ENCODE results near the gene MYRIP.

The MYRIP gene

DNA sequence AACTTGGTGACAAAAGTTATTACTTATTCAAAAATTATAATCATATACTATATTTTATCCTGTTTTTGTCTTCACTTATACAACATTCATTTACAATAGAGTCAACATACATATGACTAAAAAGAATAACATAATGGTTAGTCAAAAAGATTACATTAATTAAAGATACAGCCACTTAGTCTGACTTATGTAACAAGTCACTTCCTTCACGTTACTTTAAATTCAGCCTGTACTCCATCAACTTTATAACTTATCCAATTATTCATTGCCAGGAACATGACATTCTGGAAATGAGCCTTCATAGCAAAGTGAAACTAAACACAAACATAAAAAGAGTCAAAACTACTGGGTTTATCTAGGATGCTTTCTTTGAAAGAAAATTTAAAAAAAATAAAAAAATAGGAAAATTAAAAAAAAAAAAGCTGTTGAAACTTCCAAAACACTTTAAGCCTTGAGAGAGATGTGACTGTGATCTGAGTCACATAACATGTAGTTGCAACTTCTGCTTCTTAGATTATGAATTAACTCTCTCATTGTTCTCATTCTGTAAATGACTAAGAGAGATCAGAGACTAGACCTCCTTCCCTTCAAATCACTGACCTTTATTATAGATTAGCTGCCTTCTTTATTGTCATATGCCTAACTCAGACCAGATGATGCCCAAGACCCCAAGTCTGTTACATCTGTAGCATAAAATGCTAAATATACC is 107.8 kb downstream of the MYRIP start:
- H3K27ac ChIP-seq (ENCODE audit: low read depth, low read length) = no peak overlapping the region
- no peaks in the 10 kb centered on the region for H3K4me1 ChIP-seq (ENCODE audit: control insufficient read depth in 1 of 2, insufficient read depth in 2 of 2, low read length in 2 of 2)
- no peaks in the 10 kb centered on the region for H3K36me3 ChIP-seq (ENCODE audit: control insufficient read depth in 1 of 2, insufficient read depth in 2 of 2, low read length in 2 of 2)
- H3K4me3 ChIP-seq (ENCODE audit: low read depth in 1 of 2, low read length in 2 of 2) = no peak overlapping the region
- H3K9ac ChIP-seq (ENCODE audit: low read depth in 1 of 2, low read length in 2 of 2) = no peak overlapping the region
- no peaks in the 10 kb centered on the region for H3K9me3 ChIP-seq (ENCODE audit: control insufficient read depth in 1 of 2, low read length in 2 of 2)
- H3K27me3 ChIP-seq (ENCODE audit: control insufficient read depth in 1 of 2, insufficient read depth in 2 of 2, low read length in 2 of 2) = no peaks in the 10 kb centered on the region

DNA sequence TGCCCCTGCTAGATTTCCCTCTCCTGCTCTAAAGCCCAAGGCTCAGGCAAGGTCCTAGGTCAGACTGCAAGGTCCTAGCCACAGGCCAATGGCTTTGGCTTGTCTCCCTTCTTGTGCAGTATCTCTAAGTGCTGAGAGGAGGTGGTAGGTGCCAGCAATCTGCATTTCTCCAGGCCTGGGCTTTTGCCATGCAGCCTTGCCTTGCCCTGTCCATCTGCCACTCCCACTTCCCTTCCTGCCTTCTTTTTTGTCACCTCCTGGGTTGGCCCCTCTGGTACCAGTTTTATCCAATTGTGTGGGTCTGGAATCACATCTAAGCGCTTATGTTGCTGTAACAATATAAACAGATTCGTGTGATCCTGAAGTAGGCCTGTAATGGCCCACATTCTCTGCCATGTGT is 109.9 kb downstream of the MYRIP start:
- H3K36me3 ChIP-seq (ENCODE audit: control insufficient read depth in 1 of 2, insufficient read depth in 2 of 2, low read length in 2 of 2) = no peaks in the 10 kb centered on the region
- H3K4me3 ChIP-seq (ENCODE audit: low read depth in 1 of 2, low read length in 2 of 2) = no peak overlapping the region
- H3K27me3 ChIP-seq (ENCODE audit: control insufficient read depth in 1 of 2, insufficient read depth in 2 of 2, low read length in 2 of 2) = no peaks in the 10 kb centered on the region
- no peak overlapping the region for H3K9ac ChIP-seq (ENCODE audit: low read depth in 1 of 2, low read length in 2 of 2)
- no peak overlapping the region for H3K27ac ChIP-seq (ENCODE audit: low read depth, low read length)
- no peaks in the 10 kb centered on the region for H3K4me1 ChIP-seq (ENCODE audit: control insufficient read depth in 1 of 2, insufficient read depth in 2 of 2, low read length in 2 of 2)
- no peaks in the 10 kb centered on the region for H3K9me3 ChIP-seq (ENCODE audit: control insufficient read depth in 1 of 2, low read length in 2 of 2)

DNA sequence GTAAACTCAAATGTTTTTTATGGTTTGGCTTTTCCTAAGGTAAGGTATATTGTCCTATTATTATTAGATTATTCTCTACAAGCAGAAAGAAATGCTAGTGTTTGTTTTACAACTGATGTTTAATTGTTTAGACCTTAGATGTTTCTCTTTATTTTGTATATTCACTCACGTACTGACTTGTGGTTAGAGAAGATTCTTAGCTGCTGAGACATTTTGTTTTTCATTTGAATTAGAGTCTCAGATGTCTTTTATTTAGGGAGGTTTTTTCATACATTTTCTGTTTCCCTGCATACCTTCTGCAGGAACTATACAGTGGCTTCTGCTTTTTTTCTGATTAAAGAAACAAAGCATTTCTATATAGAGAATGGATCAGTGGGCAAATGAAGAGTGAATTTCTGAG is 110.9 kb downstream of the MYRIP start:
- no peak overlapping the region for H3K27ac ChIP-seq (ENCODE audit: low read depth, low read length)
- H3K36me3 ChIP-seq (ENCODE audit: control insufficient read depth in 1 of 2, insufficient read depth in 2 of 2, low read length in 2 of 2) = no peaks in the 10 kb centered on the region
- no peaks in the 10 kb centered on the region for H3K27me3 ChIP-seq (ENCODE audit: control insufficient read depth in 1 of 2, insufficient read depth in 2 of 2, low read length in 2 of 2)
- H3K9me3 ChIP-seq (ENCODE audit: control insufficient read depth in 1 of 2, low read length in 2 of 2) = no peaks in the 10 kb centered on the region
- no peak overlapping the region for H3K4me3 ChIP-seq (ENCODE audit: low read depth in 1 of 2, low read length in 2 of 2)
- no peak overlapping the region for H3K9ac ChIP-seq (ENCODE audit: low read depth in 1 of 2, low read length in 2 of 2)
- H3K4me1 ChIP-seq (ENCODE audit: control insufficient read depth in 1 of 2, insufficient read depth in 2 of 2, low read length in 2 of 2) = no peaks in the 10 kb centered on the region

DNA sequence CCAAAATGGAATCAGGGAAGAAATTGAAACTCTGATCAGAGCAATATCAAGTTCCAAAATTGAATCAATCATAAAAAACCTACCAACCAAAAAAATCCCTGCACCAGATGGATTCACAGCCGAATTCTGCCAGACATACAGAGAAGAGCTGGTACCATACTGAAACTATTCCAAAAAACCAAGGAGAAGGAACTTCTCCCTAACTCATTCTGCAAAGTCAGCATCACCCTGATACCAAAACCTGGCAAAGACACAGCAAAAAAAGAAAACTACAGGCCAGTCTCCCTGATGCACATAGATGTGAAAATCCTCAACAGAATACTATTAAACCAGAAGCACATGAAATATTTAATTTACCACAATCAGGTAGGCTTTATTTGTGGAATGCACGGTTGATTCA is 118.1 kb downstream of the MYRIP start:
- no peaks in the 10 kb centered on the region for H3K4me1 ChIP-seq (ENCODE audit: control insufficient read depth in 1 of 2, insufficient read depth in 2 of 2, low read length in 2 of 2)
- H3K9me3 ChIP-seq (ENCODE audit: control insufficient read depth in 1 of 2, low read length in 2 of 2) = no peaks in the 10 kb centered on the region
- no peaks in the 10 kb centered on the region for H3K27me3 ChIP-seq (ENCODE audit: control insufficient read depth in 1 of 2, insufficient read depth in 2 of 2, low read length in 2 of 2)
- no peak overlapping the region for H3K4me3 ChIP-seq (ENCODE audit: low read depth in 1 of 2, low read length in 2 of 2)
- H3K36me3 ChIP-seq (ENCODE audit: control insufficient read depth in 1 of 2, insufficient read depth in 2 of 2, low read length in 2 of 2) = no peaks in the 10 kb centered on the region
- no peak overlapping the region for H3K27ac ChIP-seq (ENCODE audit: low read depth, low read length)
- H3K9ac ChIP-seq (ENCODE audit: low read depth in 1 of 2, low read length in 2 of 2) = no peak overlapping the region

DNA sequence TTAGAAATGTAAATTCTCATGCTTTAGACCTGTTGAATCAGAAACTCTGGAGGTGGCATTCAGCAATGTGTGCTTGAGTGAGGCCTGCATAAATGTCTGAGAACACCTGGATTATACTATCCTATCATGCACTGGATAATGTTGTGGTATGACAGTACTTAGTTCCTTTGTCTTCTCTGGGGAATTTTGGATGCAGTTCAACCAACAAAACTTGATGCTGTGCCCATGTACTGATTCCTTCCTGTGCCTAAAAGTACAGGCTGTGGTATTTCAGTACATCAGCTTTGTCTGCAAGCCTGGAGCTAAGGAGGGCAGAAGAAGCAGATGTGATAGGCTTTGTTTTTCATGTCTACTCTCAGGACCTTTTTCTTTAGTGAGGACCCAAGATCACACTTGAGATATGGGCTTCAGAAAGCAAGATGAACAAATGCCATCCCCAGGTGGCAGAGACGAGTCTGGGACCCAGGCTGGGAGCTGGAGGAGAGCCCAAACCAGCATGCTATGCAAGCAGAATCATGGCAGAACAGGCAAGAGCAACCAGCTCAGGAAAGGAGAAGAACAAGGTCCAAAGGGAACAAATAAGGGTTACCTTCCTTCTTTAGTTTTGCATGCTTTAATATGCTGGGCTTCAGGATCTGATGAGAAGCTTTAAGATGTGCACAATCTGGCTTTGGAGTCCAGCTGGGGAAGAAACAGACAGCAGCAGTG is 124.7 kb downstream of the MYRIP start:
- H3K9me3 ChIP-seq (ENCODE audit: control insufficient read depth in 1 of 2, low read length in 2 of 2) = no peaks in the 10 kb centered on the region
- H3K36me3 ChIP-seq (ENCODE audit: control insufficient read depth in 1 of 2, insufficient read depth in 2 of 2, low read length in 2 of 2) = no peaks in the 10 kb centered on the region
- no peak overlapping the region for H3K4me3 ChIP-seq (ENCODE audit: low read depth in 1 of 2, low read length in 2 of 2)
- no peak overlapping the region for H3K9ac ChIP-seq (ENCODE audit: low read depth in 1 of 2, low read length in 2 of 2)
- H3K4me1 ChIP-seq (ENCODE audit: control insufficient read depth in 1 of 2, insufficient read depth in 2 of 2, low read length in 2 of 2) = peaks cover 0 to 7% of the 10 kb centered on the region in 2 donors
- no peak overlapping the region for H3K27ac ChIP-seq (ENCODE audit: low read depth, low read length)
- no peaks in the 10 kb centered on the region for H3K27me3 ChIP-seq (ENCODE audit: control insufficient read depth in 1 of 2, insufficient read depth in 2 of 2, low read length in 2 of 2)

DNA sequence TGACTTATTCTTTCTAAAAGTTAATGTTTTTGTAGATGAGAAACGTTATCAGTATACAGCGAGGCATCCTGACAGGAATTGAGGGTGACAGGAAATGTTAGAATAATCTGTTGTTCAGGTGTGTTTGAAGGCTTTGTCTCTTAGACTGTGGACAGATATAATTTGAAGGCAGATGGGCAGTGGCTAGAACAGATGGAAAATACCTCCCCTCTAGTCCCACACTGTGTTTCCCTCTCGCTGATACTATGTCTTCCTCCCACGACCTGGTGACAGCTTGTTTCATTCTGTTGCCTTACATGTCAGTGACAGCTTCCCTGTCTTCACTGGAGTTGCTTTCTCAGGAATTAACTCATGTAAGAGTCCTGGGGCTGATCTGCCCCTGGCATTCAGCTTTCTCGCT is 125.3 kb downstream of the MYRIP start:
- H3K9me3 ChIP-seq (ENCODE audit: control insufficient read depth in 1 of 2, low read length in 2 of 2) = no peaks in the 10 kb centered on the region
- no peaks in the 10 kb centered on the region for H3K36me3 ChIP-seq (ENCODE audit: control insufficient read depth in 1 of 2, insufficient read depth in 2 of 2, low read length in 2 of 2)
- no peaks in the 10 kb centered on the region for H3K27me3 ChIP-seq (ENCODE audit: control insufficient read depth in 1 of 2, insufficient read depth in 2 of 2, low read length in 2 of 2)
- no peak overlapping the region for H3K9ac ChIP-seq (ENCODE audit: low read depth in 1 of 2, low read length in 2 of 2)
- no peak overlapping the region for H3K4me3 ChIP-seq (ENCODE audit: low read depth in 1 of 2, low read length in 2 of 2)
- H3K27ac ChIP-seq (ENCODE audit: low read depth, low read length) = no peak overlapping the region
- peaks cover 0 to 7% of the 10 kb centered on the region in 2 donors for H3K4me1 ChIP-seq (ENCODE audit: control insufficient read depth in 1 of 2, insufficient read depth in 2 of 2, low read length in 2 of 2)

DNA sequence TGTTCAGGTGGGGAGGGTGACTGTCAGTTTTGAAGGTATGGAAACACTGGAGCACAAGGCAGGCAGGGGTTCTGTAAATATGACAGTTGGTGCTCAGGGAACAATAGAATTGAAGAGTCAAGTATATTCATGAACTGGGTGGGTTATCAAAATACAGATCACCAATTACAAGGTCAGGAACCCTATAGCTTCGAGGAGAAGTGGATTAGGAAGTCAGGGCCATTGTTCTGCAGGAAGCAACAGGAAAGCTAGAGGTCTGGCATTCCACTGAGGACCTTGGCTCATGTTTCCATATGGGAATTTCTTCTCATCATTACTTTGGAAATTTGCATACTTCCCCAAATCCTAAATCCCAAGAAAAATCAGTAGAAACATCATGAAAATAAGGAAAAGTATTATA is 125.9 kb downstream of the MYRIP start:
- no peak overlapping the region for H3K9ac ChIP-seq (ENCODE audit: low read depth in 1 of 2, low read length in 2 of 2)
- no peaks in the 10 kb centered on the region for H3K36me3 ChIP-seq (ENCODE audit: control insufficient read depth in 1 of 2, insufficient read depth in 2 of 2, low read length in 2 of 2)
- H3K4me1 ChIP-seq (ENCODE audit: control insufficient read depth in 1 of 2, insufficient read depth in 2 of 2, low read length in 2 of 2) = peaks cover 0 to 7% of the 10 kb centered on the region in 2 donors
- no peak overlapping the region for H3K27ac ChIP-seq (ENCODE audit: low read depth, low read length)
- H3K9me3 ChIP-seq (ENCODE audit: control insufficient read depth in 1 of 2, low read length in 2 of 2) = no peaks in the 10 kb centered on the region
- no peak overlapping the region for H3K4me3 ChIP-seq (ENCODE audit: low read depth in 1 of 2, low read length in 2 of 2)
- no peaks in the 10 kb centered on the region for H3K27me3 ChIP-seq (ENCODE audit: control insufficient read depth in 1 of 2, insufficient read depth in 2 of 2, low read length in 2 of 2)

DNA sequence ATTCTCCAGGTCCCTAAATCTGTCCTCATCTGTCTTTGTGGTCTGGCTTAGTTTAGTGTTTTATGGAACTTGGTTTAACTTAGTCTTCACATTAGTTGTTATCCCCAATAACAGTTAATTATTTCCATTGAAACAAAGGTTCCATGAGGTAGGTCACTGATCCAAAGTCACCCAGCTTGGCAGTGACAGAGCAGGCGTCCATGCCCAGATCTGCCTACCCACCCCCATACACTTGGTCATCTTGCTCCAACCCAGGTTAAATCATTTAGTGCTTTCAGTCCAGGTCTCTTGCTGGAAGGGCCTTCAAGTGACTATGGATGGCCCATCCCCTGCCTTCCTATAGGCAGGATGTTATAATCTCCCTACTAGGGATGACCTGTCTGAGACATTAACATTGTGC is 127.4 kb downstream of the MYRIP start:
- no peak overlapping the region for H3K4me3 ChIP-seq (ENCODE audit: low read depth in 1 of 2, low read length in 2 of 2)
- H3K9ac ChIP-seq (ENCODE audit: low read depth in 1 of 2, low read length in 2 of 2) = no peak overlapping the region
- peaks cover 0 to 7% of the 10 kb centered on the region in 2 donors for H3K4me1 ChIP-seq (ENCODE audit: control insufficient read depth in 1 of 2, insufficient read depth in 2 of 2, low read length in 2 of 2)
- H3K36me3 ChIP-seq (ENCODE audit: control insufficient read depth in 1 of 2, insufficient read depth in 2 of 2, low read length in 2 of 2) = no peaks in the 10 kb centered on the region
- H3K9me3 ChIP-seq (ENCODE audit: control insufficient read depth in 1 of 2, low read length in 2 of 2) = no peaks in the 10 kb centered on the region
- H3K27ac ChIP-seq (ENCODE audit: low read depth, low read length) = no peak overlapping the region
- H3K27me3 ChIP-seq (ENCODE audit: control insufficient read depth in 1 of 2, insufficient read depth in 2 of 2, low read length in 2 of 2) = no peaks in the 10 kb centered on the region

DNA sequence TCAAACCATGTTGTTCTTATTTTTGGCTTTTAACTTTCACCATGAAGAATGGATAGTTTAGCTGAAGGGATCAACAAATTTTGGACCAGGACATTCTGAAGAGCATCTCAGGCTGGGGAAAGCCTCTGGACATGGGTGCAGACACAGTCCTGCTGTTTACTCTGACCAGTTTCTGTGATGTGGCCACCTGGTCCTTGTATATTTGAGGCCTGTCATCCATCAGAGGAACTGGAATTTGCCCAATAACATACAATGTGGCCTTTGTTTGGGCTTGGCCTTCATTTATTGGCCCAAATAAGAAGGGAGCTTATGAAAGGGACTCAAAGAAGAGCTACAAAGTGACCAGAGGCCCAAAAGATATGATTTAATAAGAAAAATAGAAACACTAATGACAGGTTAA is 127.9 kb downstream of the MYRIP start:
- Histone ChIP-seq H3K4me3 (ENCODE audit: low read depth in 1 of 2, low read length in 2 of 2) (no peak overlapping the region), H3K27me3 (ENCODE audit: control insufficient read depth in 1 of 2, insufficient read depth in 2 of 2, low read length in 2 of 2) (no peaks in the 10 kb centered on the region), H3K4me1 (ENCODE audit: control insufficient read depth in 1 of 2, insufficient read depth in 2 of 2, low read length in 2 of 2) (peaks cover 0 to 7% of the 10 kb centered on the region in 2 donors), H3K27ac (ENCODE audit: low read depth, low read length) (no peak overlapping the region), H3K9ac (ENCODE audit: low read depth in 1 of 2, low read length in 2 of 2) (no peak overlapping the region), H3K9me3 (ENCODE audit: control insufficient read depth in 1 of 2, low read length in 2 of 2) (no peaks in the 10 kb centered on the region), H3K36me3 (ENCODE audit: control insufficient read depth in 1 of 2, insufficient read depth in 2 of 2, low read length in 2 of 2) (no peaks in the 10 kb centered on the region)

DNA sequence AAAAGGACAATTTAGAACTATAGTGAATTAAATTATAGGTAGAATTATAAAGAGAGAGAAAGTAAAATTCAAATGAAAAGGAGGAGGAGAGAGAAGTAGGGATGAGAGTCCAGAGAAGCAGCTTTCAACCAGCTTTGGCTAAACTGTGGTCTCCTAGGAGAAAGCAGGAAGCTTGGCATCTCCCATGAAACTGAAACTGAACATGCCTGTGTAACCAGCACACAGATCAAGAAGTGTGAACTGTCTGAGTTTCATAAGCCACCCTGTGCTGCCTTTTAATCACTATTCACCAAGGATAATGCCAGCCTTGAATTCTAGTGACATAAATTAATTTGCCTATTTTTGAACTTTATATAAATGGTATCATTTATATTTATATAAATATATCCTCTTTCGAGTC is 128.5 kb downstream of the MYRIP start:
- Histone ChIP-seq H3K9ac (ENCODE audit: low read depth in 1 of 2, low read length in 2 of 2) (no peak overlapping the region), H3K9me3 (ENCODE audit: control insufficient read depth in 1 of 2, low read length in 2 of 2) (no peaks in the 10 kb centered on the region), H3K4me1 (ENCODE audit: control insufficient read depth in 1 of 2, insufficient read depth in 2 of 2, low read length in 2 of 2) (peaks cover 0 to 7% of the 10 kb centered on the region in 2 donors)

More for the DNA sequence above, 128.5 kb downstream of the MYRIP start:
- Histone ChIP-seq H3K36me3 (ENCODE audit: control insufficient read depth in 1 of 2, insufficient read depth in 2 of 2, low read length in 2 of 2) (no peaks in the 10 kb centered on the region), H3K4me3 (ENCODE audit: low read depth in 1 of 2, low read length in 2 of 2) (no peak overlapping the region), H3K27ac (ENCODE audit: low read depth, low read length) (no peak overlapping the region), H3K27me3 (ENCODE audit: control insufficient read depth in 1 of 2, insufficient read depth in 2 of 2, low read length in 2 of 2) (no peaks in the 10 kb centered on the region)

All from duodenal mucosa (tissue), 2 donors.